ENCODE measurements around the gene C13orf46. TPM values are rescaled to one million over a fixed set of nuclear protein-coding genes. Genes with fewer than 3 reads are reported as not detected.

C13orf46 gene
- total RNA-seq, 1 donor from 2014 or later, result 0.69 TPM

DNA sequence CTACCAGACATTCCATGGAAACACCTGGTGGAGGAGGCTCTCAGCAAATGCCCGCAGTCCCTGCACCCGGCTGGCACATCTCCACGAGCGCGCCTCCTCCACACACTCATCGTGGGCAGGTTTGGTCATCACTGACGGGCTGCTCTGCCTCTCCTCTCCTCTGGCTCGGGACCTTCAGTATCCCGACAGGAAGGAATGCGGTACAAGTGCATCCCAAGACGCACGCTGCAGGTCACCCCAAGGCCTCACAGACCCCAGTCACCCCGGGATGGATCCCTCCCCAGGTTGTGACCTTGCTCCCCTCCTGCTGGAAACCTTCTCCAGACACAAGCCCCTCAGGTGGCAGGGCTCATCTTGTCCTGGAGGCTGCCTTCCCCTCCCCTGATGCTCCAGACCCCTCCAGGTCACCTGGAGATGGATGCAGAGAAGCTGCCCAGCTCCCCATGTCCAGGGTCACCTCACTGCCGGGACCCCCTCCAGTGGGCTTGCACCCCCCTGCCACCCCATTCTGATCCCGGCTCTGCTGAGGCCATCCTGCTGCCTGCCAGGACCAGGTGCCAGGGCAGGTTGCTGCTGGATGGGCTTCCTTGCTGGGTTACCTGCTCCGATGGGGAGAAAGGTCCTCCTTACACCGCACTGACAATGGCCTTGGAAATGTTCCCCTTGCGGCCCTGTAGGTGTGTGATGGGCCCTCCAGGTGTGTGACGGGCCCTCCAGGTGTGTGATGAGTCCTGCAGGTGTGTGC lies 29.9 kb downstream of the C13orf46 start:
- POLR2A ChIA-PET, result no interaction called here
- Mint-ChIP-seq H3K4me3 (no peak overlapping the region), H3K4me1 (peaks cover 11% of the 10 kb centered on the region), H3K27me3 (no peaks in the 10 kb centered on the region), H3K9me3 (no peaks in the 10 kb centered on the region), H3K36me3 (ENCODE audit: low read depth) (no peaks in the 10 kb centered on the region), H3K27ac (no peak overlapping the region)
- CTCF ChIA-PET, result no interaction called here
- no peak for DNase-seq
- intact Hi-C loops (cut with micrococcal nuclease), result no loop called here
- ATAC-seq (ENCODE audit: low read depth), result no peak
- no peak for TF ChIP-seq CTCF (IDR thresholded peaks at IDR 0.05)

GRCh38 chr13:113942591-113943103 lies 31.2 kb downstream of the C13orf46 start:
- POLR2A ChIA-PET, result no interaction called here

DNA sequence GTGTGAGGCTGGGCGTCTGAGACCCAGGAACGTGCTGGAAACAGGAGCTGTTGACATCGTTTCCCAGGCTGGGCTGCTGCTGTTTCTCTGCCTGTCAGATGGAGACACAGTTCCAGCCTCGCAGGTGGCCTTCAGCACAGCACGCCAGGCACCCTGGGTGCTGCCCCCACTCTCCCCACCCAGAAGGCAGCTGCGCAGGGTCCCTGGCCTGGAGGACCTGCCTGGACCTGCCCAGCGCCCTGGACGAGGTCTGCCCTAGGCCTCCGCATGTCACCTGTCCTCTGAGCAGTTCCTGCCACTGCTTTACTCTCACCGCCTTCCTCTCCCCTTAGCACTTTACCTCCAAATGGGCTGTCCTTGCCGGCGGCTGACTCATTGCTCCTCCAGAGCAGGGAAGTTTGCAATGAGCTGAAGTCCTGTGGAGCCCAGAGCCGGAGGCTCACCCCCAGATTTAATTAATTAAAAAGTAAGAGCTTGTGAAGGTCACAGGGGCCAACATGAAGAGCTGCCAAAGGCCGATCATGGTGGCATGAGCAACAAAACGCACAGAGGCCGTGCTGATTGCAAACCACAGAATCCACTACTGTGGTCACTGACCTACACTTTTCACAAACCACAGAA lies 32.2 kb downstream of the C13orf46 start:
- no peak for ATAC-seq (ENCODE audit: low read depth)
- Mint-ChIP-seq H3K27me3 (peaks cover 4% of the 10 kb centered on the region), H3K9me3 (no peaks in the 10 kb centered on the region), H3K4me1 (no peaks in the 10 kb centered on the region), H3K27ac (no peak overlapping the region), H3K4me3 (no peak overlapping the region), H3K36me3 (ENCODE audit: low read depth) (no peaks in the 10 kb centered on the region)
- DNase-seq, result no peak
- intact Hi-C loops (cut with micrococcal nuclease), result no loop called here
- CTCF ChIA-PET, result no interaction called here
- TF ChIP-seq CTCF (IDR thresholded peaks at IDR 0.05), result no peak
- POLR2A ChIA-PET, result no interaction called here

More at GRCh38 chr13:113942591-113943103, 31.2 kb downstream of the C13orf46 start:
- CTCF ChIA-PET, result no interaction called here
- TF ChIP-seq CTCF (IDR thresholded peaks at IDR 0.05), result no peak
- no peak overlapping the region for H3K27ac Mint-ChIP-seq
- ATAC-seq (ENCODE audit: low read depth), result no peak
- no peaks in the 10 kb centered on the region for H3K36me3 Mint-ChIP-seq (ENCODE audit: low read depth)
- no peak for DNase-seq
- peaks cover under 1% of the 10 kb centered on the region for H3K27me3 Mint-ChIP-seq
- no peak overlapping the region for H3K4me3 Mint-ChIP-seq
- intact Hi-C loops (cut with micrococcal nuclease), result no loop called here
- no peaks in the 10 kb centered on the region for H3K4me1 Mint-ChIP-seq
- H3K9me3 Mint-ChIP-seq, result no peaks in the 10 kb centered on the region

DNA sequence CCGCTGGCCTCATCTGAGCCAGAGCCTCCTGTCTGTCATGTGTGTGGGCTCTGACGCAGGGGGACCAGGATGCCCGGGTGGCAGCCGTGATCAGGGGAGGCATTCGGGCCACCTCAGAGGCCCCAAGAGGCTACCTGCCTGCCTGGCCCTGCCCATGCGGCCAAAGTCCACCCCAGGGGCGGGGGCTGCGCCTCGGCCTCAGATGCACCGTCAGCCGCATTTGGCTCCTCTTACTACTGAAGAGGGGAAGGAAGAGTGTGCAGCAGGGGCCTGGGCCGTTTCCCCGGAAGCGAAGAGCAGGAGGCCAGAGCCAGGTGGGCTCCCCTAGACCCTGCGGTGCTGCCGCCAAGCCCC lies 34.0 kb downstream of the C13orf46 start:
- no peak for ATAC-seq (ENCODE audit: low read depth)
- CTCF ChIA-PET, result no interaction called here
- no peak overlapping the region for H3K4me3 Mint-ChIP-seq

More for the DNA sequence above, 34.0 kb downstream of the C13orf46 start:
- Mint-ChIP-seq H3K4me1 (no peaks in the 10 kb centered on the region), H3K27me3 (peaks cover 8% of the 10 kb centered on the region), H3K9me3 (no peaks in the 10 kb centered on the region), H3K27ac (no peak overlapping the region), H3K36me3 (ENCODE audit: low read depth) (no peaks in the 10 kb centered on the region)
- intact Hi-C loops (cut with micrococcal nuclease), result no loop called here
- no peak for DNase-seq
- TF ChIP-seq CTCF (IDR thresholded peaks at IDR 0.05), result no peak
- POLR2A ChIA-PET, result no interaction called here

All from activated B cell treated with CpG ODN at 0.5 μM for 24 hours (primary cell).